ENCODE measurements around the gene SLC7A6. TPM values are rescaled to one million over a fixed set of nuclear protein-coding genes. Genes with fewer than 3 reads are reported as not detected.

SLC7A6 gene
- total and polyA plus RNA-seq, 2 of the 13 experiments (the other 11 are each of a cell fraction or from before 2014, with no cell fraction given), result 35.8 to 70.8 TPM

DNA sequence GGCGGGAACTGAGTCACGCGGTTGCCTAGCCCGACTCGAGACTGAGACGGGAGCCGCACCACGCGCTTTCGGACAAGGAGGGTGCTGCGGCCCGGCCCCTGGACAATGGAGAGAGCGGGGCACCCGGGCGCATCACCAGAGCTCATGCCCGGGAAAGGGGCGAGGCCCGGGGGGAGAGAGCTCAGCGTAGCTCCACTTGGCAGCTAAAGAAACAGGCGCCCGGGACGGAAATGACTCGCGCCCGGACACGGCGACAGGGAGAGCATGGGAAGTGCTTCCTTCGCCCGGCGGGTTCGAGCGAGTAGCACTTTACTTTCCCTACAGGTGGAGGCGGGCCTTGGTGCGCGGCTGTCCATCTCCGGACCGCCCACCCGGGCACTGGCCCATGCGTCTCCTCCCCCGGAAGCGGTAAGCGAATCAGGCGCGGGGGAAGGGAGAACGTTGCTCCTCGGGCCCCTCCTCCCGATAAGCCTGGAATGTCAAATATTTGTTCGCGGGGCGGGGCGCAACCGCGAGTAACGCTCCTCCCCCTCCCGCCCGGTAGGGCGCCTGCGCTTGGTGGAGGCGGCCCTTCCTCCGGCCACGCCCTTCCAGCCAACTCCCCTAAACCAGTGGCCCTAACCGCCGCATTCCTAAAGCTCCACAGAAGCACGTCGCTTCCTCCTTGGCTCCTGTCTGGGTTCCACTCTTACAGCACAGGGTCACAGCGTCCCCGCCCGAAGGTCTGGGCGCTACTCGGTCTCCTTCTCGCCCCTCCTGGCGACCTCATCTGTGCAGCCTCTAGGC is 26.9 kb upstream of the SLC7A6 start:
- H3K4me2 ChIP-seq (ENCODE audit: low read depth, low read length), result peak overlapping the region; percentile 99
- POLR2A ChIA-PET, result interaction anchor here (0.6 to 5.6 kb wide), 28 partner anchors 8 to 1120 kb away, joined by 3 to 100 read pairs (median 6); partner anchors contain the start of genes DDX28, DUS2, NFATC3 and PLA2G15
- H3K27me3 ChIP-seq (ENCODE audit: control insufficient read depth in 1 of 2, insufficient read depth in 2 of 2, low read length in 2 of 2), result no peaks in the 10 kb centered on the region; a peak in 1 of 5 replicates
- H4K20me1 ChIP-seq (ENCODE audit: insufficient read depth, low read length), result peaks cover 20% of the 10 kb centered on the region
- H3K9me3 ChIP-seq (ENCODE audit: low read length), result no peaks in the 10 kb centered on the region
- peak; percentile 71 for ATAC-seq
- DNase-seq (ENCODE audit: low spot score), result peak; percentile 98
- H3K36me3 ChIP-seq (replicated peaks in 1 of 2; ENCODE audit: control insufficient read depth in 1 of 2, insufficient read depth in 2 of 2, low read length in 2 of 2), result peaks cover 6 to 9% of the 10 kb centered on the region in 2 experiments
- in situ Hi-C loops (cut with HindIII; ENCODE audit: extremely low pct_ligation_motif_present, low pct_unique_long_range_greater_than_20kb), result loop anchor here (10.0 kb wide), 1 partner anchor 153 kb away; the partner anchor contains the start of gene NFATC3
- intact Hi-C loops (cut with micrococcal nuclease; ENCODE audit: unreplicated experiment), result loop anchor here (1.0 to 2.0 kb wide), 3 partner anchors 8 to 44 kb away; partner anchors contain the start of genes PLA2G15 and SLC7A6
- peak overlapping the region; percentile 66 to 94 (median 93) for H3K4me3 ChIP-seq (replicated peaks in 1 of 3; ENCODE audit: insufficient read depth in 1 of 3, low read depth in 2 of 3, low read length in 3 of 3)
- CTCF ChIA-PET (ENCODE audit: low intra/inter-chr PET ratio, low total read pairs), result no interaction called here
- peaks cover 29% of the 10 kb centered on the region for H3K79me2 ChIP-seq (ENCODE audit: insufficient read depth, low read length)
- peak overlapping the region; percentile 85 for H3K9ac ChIP-seq (ENCODE audit: insufficient read depth, low read depth, low read length)
- WGBS (ENCODE audit: low lambda C conversion rate), result 5% methylated on average over 63 of the region's 72 CpGs
- no peak overlapping the region for H2AFZ ChIP-seq (ENCODE audit: low read length)
- no TSS peak for BruUV-seq (replicated peaks)
- H3K4me1 ChIP-seq (ENCODE audit: insufficient read depth, low read length), result peaks cover 38% of the 10 kb centered on the region
- H3K27ac ChIP-seq (ENCODE audit: extremely low read length, insufficient read depth, low read length), result peak overlapping the region; percentile 85
- peak; percentile 96 for FAIRE-seq
- peak; percentile 89 for TF ChIP-seq RBFOX2 (IDR thresholded peaks at IDR 0.05; ENCODE audit: low read depth, low read length)
- TF ChIP-seq HOXA3 (CRISPR knock-in tag; IDR thresholded peaks at IDR 0.05), result peak; percentile 77
- TF ChIP-seq ZNF30 (CRISPR knock-in tag; IDR thresholded peaks at IDR 0.05), result no peak
- TF ChIP-seq, protein P1, sequence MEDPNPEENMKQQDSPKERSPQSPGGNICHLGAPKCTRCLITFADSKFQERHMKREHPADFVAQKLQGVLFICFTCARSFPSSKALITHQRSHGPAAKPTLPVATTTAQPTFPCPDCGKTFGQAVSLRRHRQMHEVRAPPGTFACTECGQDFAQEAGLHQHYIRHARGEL (CRISPR knock-in tag; IDR thresholded peaks at IDR 0.05), result no peak
- no peak for TF ChIP-seq CC2D1A (CRISPR knock-in tag; IDR thresholded peaks at IDR 0.05)
- no peak for TF ChIP-seq TCF7L2 (IDR thresholded peaks at IDR 0.05; ENCODE audit: low read depth, low read length)
- TF ChIP-seq HNRNPL (IDR thresholded peaks at IDR 0.05; ENCODE audit: low read depth, low read length), result 0 out of 2 replicates have a peak, but pooled peaks have one; percentile 33
- TF ChIP-seq ZBTB37 (CRISPR knock-in tag; IDR thresholded peaks at IDR 0.05), result no peak
- TF ChIP-seq GABPB1 (CRISPR knock-in tag; IDR thresholded peaks at IDR 0.05), result peak; percentile 94
- TF ChIP-seq TP53 (CRISPR knock-in tag; conservative IDR thresholded peaks at IDR 0.05), result no peak
- peak; percentile 88; the same call in 1 of the 2 replicates for TF ChIP-seq KDM2A (CRISPR knock-in tag; IDR thresholded peaks at IDR 0.05; ENCODE audit: borderline replicate concordance, low read depth)
- peak in 1 of 2 experiments; percentile 10; a peak in 1 of 4 replicates for TF ChIP-seq REST (IDR thresholded peaks at IDR 0.05; ENCODE audit: borderline replicate concordance in 1 of 2, low read depth in 1 of 2, low read length in 2 of 2)
- TF ChIP-seq MLLT10 (CRISPR knock-in tag; IDR thresholded peaks at IDR 0.05), result no peak
- TF ChIP-seq PCBP1 (IDR thresholded peaks at IDR 0.05; ENCODE audit: borderline replicate concordance, low read depth, low read length), result peak; percentile 80; the same call in 1 of the 2 replicates
- TF ChIP-seq CAMTA2 (CRISPR knock-in tag; IDR thresholded peaks at IDR 0.05; ENCODE audit: borderline replicate concordance), result no peak; the same call in 1 of the 2 replicates
- no peak for TF ChIP-seq NFIC (IDR thresholded peaks at IDR 0.05; ENCODE audit: low read length)
- TF ChIP-seq ZNF780A (CRISPR knock-in tag; IDR thresholded peaks at IDR 0.05), result peak; percentile 62; the same call in 1 of the 2 replicates
- TF ChIP-seq MIER2 (CRISPR knock-in tag; IDR thresholded peaks at IDR 0.05), result peak; percentile 73
- no peak for TF ChIP-seq ZNF296 (CRISPR knock-in tag; conservative IDR thresholded peaks at IDR 0.05)
